BJ (cell line): Measurements from ENCODE around the gene N4BP2L2. TPM values are rescaled to one million over a fixed set of nuclear protein-coding genes. Genes with fewer than 3 reads are reported as not detected.

Source experiments
- CTCF ChIA-PET: fragments of 350-600 bp; formaldehyde crosslinking; extraction: SDS; loops from one replicate; lab custom pipeline; 2021; ENCODE audit warnings: antibody characterized with exemption, inconsistent platforms; lab: Yijun Ruan, JAX
- POLR2A ChIA-PET: fragments of 300-600 bp; sonication (Branson Sonifier 250); formaldehyde crosslinking; extraction: SDS; loops from one replicate; lab custom pipeline; 2021; ENCODE audit warnings: antibody characterized with exemption; lab: Charles Lee
- DNase-seq: peaks from one replicate; pipeline ENCODE4 v3.0.0-alpha.2; 2011; ENCODE audit warnings: low read depth
- H3K27me3 ChIP-seq: 2 replicates; pipeline ENCODE4 v1.6.0; 2011; ENCODE audit warnings: low read length; ENCODE audit not compliant: control insufficient read depth, insufficient read depth
- H3K36me3 ChIP-seq: 2 replicates; pipeline ENCODE4 v1.5.1; 2011; ENCODE audit warnings: low read length; ENCODE audit not compliant: control insufficient read depth, insufficient read depth
- H3K4me3 ChIP-seq: 2 replicates; pipeline ENCODE4 v1.5.1; 2011; ENCODE audit warnings: low read depth, mild to moderate bottlenecking, control low read depth, low read length
- polyA plus RNA-seq: library from polyadenylated mRNA; depleted of rRNA; stranded (reverse); fragments of >200 nt; gene quantifications from 2 replicates; pipeline ENCODE4 v1.2.3, GENCODE V29; 2011
- TF ChIP-seq, protein P1 (sequence below): IDR thresholded peaks from 2 replicates; pipeline ENCODE4 v1.5.1; 2011; ENCODE audit warnings: low read depth, mild to moderate bottlenecking, control low read depth, inconsistent platforms, low read length, moderate library complexity; ENCODE audit not compliant: insufficient read depth

N4BP2L2 gene
- polyA plus RNA-seq, 1 experiment, result 16.5 TPM

- Histone ChIP-seq H3K27me3 (no peaks in the 10 kb centered on the region), H3K4me3 (no peak overlapping the region), H3K36me3 (peaks cover 2% of the 10 kb centered on the region; the same call in 1 of the 2 replicates)
- POLR2A ChIA-PET, result no interaction called here
- CTCF ChIA-PET, result no interaction called here
- TF ChIP-seq, protein P1, sequence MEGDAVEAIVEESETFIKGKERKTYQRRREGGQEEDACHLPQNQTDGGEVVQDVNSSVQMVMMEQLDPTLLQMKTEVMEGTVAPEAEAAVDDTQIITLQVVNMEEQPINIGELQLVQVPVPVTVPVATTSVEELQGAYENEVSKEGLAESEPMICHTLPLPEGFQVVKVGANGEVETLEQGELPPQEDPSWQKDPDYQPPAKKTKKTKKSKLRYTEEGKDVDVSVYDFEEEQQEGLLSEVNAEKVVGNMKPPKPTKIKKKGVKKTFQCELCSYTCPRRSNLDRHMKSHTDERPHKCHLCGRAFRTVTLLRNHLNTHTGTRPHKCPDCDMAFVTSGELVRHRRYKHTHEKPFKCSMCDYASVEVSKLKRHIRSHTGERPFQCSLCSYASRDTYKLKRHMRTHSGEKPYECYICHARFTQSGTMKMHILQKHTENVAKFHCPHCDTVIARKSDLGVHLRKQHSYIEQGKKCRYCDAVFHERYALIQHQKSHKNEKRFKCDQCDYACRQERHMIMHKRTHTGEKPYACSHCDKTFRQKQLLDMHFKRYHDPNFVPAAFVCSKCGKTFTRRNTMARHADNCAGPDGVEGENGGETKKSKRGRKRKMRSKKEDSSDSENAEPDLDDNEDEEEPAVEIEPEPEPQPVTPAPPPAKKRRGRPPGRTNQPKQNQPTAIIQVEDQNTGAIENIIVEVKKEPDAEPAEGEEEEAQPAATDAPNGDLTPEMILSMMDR, result no peak
- DNase-seq, result no peak
Observed at GRCh38 chr13:32491028-32491427, 47.6 kb downstream of the N4BP2L2 start.

DNA sequence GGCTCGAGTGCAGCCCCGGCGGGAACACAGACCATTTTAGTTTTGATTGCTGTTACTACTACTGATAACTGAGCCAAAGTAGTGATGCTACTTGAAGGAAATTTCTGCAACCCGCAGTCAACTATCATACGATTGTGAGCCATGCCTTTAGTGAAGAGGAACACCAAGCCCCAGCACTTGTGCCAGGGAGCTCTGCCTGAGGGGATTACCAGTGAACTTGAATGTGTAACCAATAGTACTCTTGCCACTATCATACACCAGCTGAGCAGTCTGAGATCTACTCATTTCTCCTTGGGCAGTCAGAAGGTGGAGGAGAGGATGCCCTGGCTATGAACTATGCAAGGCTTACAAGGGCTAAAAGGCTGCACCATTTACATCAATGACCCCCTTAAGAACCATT is 61.7 kb downstream of the N4BP2L2 start:
- ChIA-PET CTCF (no interaction called here), POLR2A (no interaction called here)
- no peak overlapping the region for H3K4me3 ChIP-seq
- H3K27me3 ChIP-seq, result no peaks in the 10 kb centered on the region
- H3K36me3 ChIP-seq, result no peaks in the 10 kb centered on the region
- TF ChIP-seq, protein P1, result no peak
- no peak for DNase-seq

- DNase-seq, result no peak
- Histone ChIP-seq H3K36me3 (no peaks in the 10 kb centered on the region), H3K27me3 (no peaks in the 10 kb centered on the region), H3K4me3 (no peak overlapping the region)
- TF ChIP-seq, protein P1, result no peak
- CTCF ChIA-PET, result no interaction called here
- POLR2A ChIA-PET, result no interaction called here
Observed at GRCh38 chr13:32476021-32476731, 62.4 kb downstream of the N4BP2L2 start.

DNA sequence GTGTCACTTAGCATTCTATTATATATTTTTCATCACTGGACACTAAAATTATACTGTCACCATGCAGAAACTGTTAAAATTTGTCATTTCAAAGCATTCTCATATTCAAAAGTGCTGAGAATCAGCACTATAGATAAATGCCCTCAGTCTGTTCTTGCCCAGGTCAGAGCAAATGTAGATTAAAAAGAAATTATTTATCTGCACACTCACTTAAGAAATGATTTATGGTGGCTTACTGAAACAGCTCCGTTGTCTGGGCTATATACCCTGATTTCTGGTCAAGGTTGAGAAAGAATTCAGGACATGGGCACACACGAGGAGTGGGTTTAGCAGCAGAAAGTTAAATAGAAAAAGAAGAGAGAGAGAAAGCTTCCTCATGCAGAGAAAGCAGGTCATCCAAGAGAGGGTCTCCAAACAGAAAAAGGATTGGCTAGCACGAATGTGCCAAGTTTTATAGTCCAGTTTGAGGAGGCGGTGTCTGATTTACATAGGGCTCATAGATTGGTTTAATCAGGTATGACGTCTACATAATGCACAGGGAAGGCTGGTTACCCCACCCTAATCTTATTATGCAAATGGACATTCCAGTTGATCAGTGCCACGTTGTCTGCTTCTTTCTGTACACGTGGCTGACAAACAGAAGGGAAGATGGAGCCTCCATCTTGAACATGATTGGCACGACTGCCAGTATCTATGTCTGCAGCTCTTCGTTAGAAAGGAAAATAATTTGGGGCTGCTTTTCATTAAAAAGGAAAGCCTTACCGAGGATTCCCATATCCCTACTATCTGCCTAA is 63.4 kb downstream of the N4BP2L2 start:
- ChIA-PET CTCF (no interaction called here), POLR2A (no interaction called here)
- H3K4me3 ChIP-seq, result no peak overlapping the region

GRCh38 chr13:32473650-32474049 is 64.9 kb downstream of the N4BP2L2 start:
- no peak for DNase-seq
- no peak overlapping the region for H3K4me3 ChIP-seq
- TF ChIP-seq, protein P1, result no peak
- ChIA-PET CTCF (no interaction called here), POLR2A (no interaction called here)
- peaks cover 1% of the 10 kb centered on the region; the same call in 1 of the 2 replicates for H3K36me3 ChIP-seq
- H3K27me3 ChIP-seq, result no peaks in the 10 kb centered on the region

More for the DNA sequence above, 63.4 kb downstream of the N4BP2L2 start:
- TF ChIP-seq, protein P1, result no peak
- H3K27me3 ChIP-seq, result no peaks in the 10 kb centered on the region
- H3K36me3 ChIP-seq, result no peaks in the 10 kb centered on the region
- no peak for DNase-seq
